H9 (cell line): Measurements from ENCODE around the gene ARFGEF3. TPM values are rescaled to one million over a fixed set of nuclear protein-coding genes. Genes with fewer than 3 reads are reported as not detected.

Experiments used
- DNase-seq: peaks from one replicate; pipeline ENCODE4 v3.0.0-alpha.2; 2017
- H2AFZ ChIP-seq: one replicate; pipeline ENCODE4 v1.6.1; 2013; ENCODE audit warnings: mild to moderate bottlenecking, low read length, control low read depth, moderate library complexity
- H2AK5ac ChIP-seq: 2 replicates; pipeline ENCODE4 v1.6.1; 2013; ENCODE audit warnings: low read length, control low read depth, mixed read lengths; ENCODE audit not compliant: insufficient read length
- H2BK120ac ChIP-seq: one replicate; pipeline ENCODE4 v1.6.1; 2013; ENCODE audit warnings: low read depth, mild to moderate bottlenecking, low read length, control low read depth, inconsistent platforms; ENCODE audit not compliant: poor library complexity, severe bottlenecking
- H2BK12ac ChIP-seq: 2 replicates; pipeline ENCODE4 v1.6.1; 2013; ENCODE audit warnings: low read length, control low read depth, mixed read lengths, low read depth; ENCODE audit not compliant: insufficient read length
- H2BK15ac ChIP-seq: 2 replicates; pipeline ENCODE4 v1.6.1; 2013; ENCODE audit warnings: low read depth, low read length, control low read depth
- H2BK20ac ChIP-seq: one replicate; pipeline ENCODE4 v1.6.1; 2013; ENCODE audit warnings: low read depth, mild to moderate bottlenecking, low read length, control low read depth, inconsistent platforms; ENCODE audit not compliant: poor library complexity, severe bottlenecking
- H2BK5ac ChIP-seq: 2 replicates; pipeline ENCODE4 v1.6.1; 2013; ENCODE audit warnings: low read length, control low read depth, mixed read lengths; ENCODE audit not compliant: insufficient read length
- H3K14ac ChIP-seq: 2 replicates; pipeline ENCODE4 v1.6.1; 2013; ENCODE audit warnings: low read length, control low read depth; ENCODE audit not compliant: insufficient read depth
- H3K18ac ChIP-seq: 2 replicates; pipeline ENCODE4 v1.6.1; 2013; ENCODE audit warnings: low read depth, mild to moderate bottlenecking, mixed read lengths, low read length, control low read depth; ENCODE audit not compliant: insufficient read length
- H3K23ac ChIP-seq: 2 replicates; pipeline ENCODE4 v1.6.1; 2013; ENCODE audit warnings: low read length, control low read depth, mixed read lengths, low read depth; ENCODE audit not compliant: insufficient read length
- H3K23me2 ChIP-seq: 2 replicates; pipeline ENCODE4 v1.6.1; 2013; ENCODE audit warnings: low read depth, mild to moderate bottlenecking, mixed read lengths, low read length, control low read depth; ENCODE audit not compliant: insufficient read length, poor library complexity, severe bottlenecking
- H3K27ac ChIP-seq: 2 replicates; pipeline ENCODE4 v1.5.1; 2013; ENCODE audit warnings: low read length, control low read depth, mixed read lengths, low read depth; ENCODE audit not compliant: insufficient read length
- H3K27me3 ChIP-seq: 2 replicates; pipeline ENCODE4 v1.6.1; 2013; ENCODE audit warnings: low read length, control low read depth, inconsistent platforms; ENCODE audit not compliant: insufficient read depth
- H3K4ac ChIP-seq: 2 replicates; pipeline ENCODE4 v1.6.1; 2013; ENCODE audit warnings: low read depth, mild to moderate bottlenecking, control low read depth, inconsistent platforms, low read length, moderate library complexity
- H3K4me1 ChIP-seq: 2 replicates; pipeline ENCODE4 v1.6.1; 2013; ENCODE audit warnings: low read length, control low read depth, inconsistent platforms; ENCODE audit not compliant: insufficient read depth
- H3K4me2 ChIP-seq: 2 replicates; pipeline ENCODE4 v1.6.1; 2013; ENCODE audit warnings: low read length, control low read depth, mixed read lengths; ENCODE audit not compliant: insufficient read length, insufficient read depth
- H3K56ac ChIP-seq: 2 replicates; pipeline ENCODE4 v1.6.1; 2013; ENCODE audit warnings: low read depth, mild to moderate bottlenecking, mixed read lengths, low read length, control low read depth; ENCODE audit not compliant: insufficient read length
- H3K79me1 ChIP-seq: 2 replicates; pipeline ENCODE4 v1.6.1; 2013; ENCODE audit warnings: low read depth, mild to moderate bottlenecking, moderate library complexity, low read length, control low read depth, inconsistent platforms; ENCODE audit not compliant: insufficient read depth, poor library complexity, severe bottlenecking
- H3K79me2 ChIP-seq: 2 replicates; pipeline ENCODE4 v1.6.1; 2013; ENCODE audit warnings: low read length, control low read depth, inconsistent platforms; ENCODE audit not compliant: insufficient read depth
- H3K9ac ChIP-seq: 2 replicates; pipeline ENCODE4 v1.6.1; 2013; ENCODE audit warnings: low read length, control low read depth, mixed read lengths; ENCODE audit not compliant: insufficient read length; ENCODE audit errors: extremely low read depth
- H3K9me3 ChIP-seq: one replicate; pipeline ENCODE4 v1.6.1; 2013; ENCODE audit warnings: low read depth, low read length, inconsistent platforms; ENCODE audit not compliant: control insufficient read depth
- H3T11ph ChIP-seq: one replicate; pipeline ENCODE4 v1.6.1; 2013; ENCODE audit warnings: mild to moderate bottlenecking, low read length, control low read depth, inconsistent platforms
- H4K20me1 ChIP-seq: one replicate; pipeline ENCODE4 v1.6.1; 2013; ENCODE audit not compliant: control insufficient read depth, insufficient read length, insufficient read depth
- H4K5ac ChIP-seq: 2 replicates; pipeline ENCODE4 v1.6.1; 2013; ENCODE audit warnings: low read depth, mild to moderate bottlenecking, mixed read lengths, low read length, control low read depth; ENCODE audit not compliant: insufficient read length
- H4K8ac ChIP-seq: replicated peaks from 2 replicates; pipeline ENCODE4 v1.6.1; 2013; ENCODE audit warnings: low read length, control low read depth, mixed read lengths, low read depth; ENCODE audit not compliant: insufficient read length
- H4K91ac ChIP-seq: 2 replicates; pipeline ENCODE4 v1.6.1; 2013; ENCODE audit warnings: low read depth, mild to moderate bottlenecking, moderate library complexity, mixed read lengths, low read length, control low read depth; ENCODE audit not compliant: insufficient read length
- H3K27ac Mint-ChIP-seq, 3 experiments: 2 replicates in 2 of 3; 3 replicates in 1 of 3; pipeline ENCODE4 v1.8.0; 2020 to 2021; ENCODE audit warnings: mixed read lengths in 3 of 3, mild to moderate bottlenecking in 1 of 3, moderate library complexity in 1 of 3
- H3K27me3 Mint-ChIP-seq: 2 replicates; pipeline ENCODE4 v1.8.0; 2021; ENCODE audit warnings: low read depth, mild to moderate bottlenecking, moderate library complexity, mixed read lengths
- H3K36me3 Mint-ChIP-seq, 3 experiments: 2 replicates in 2 of 3; 3 replicates in 1 of 3; pipeline ENCODE4 v1.8.0; 2020 to 2021; ENCODE audit warnings: low read depth in 3 of 3, mixed read lengths in 3 of 3; ENCODE audit not compliant: insufficient read depth in 1 of 3
- H3K4me1 Mint-ChIP-seq, 2 experiments: 2 replicates each; pipeline ENCODE4 v1.8.0; 2020; ENCODE audit warnings: mixed read lengths in 2 of 2
- H3K4me3 Mint-ChIP-seq, 2 experiments: 2 replicates in 1 of 2; 3 replicates in 1 of 2; pipeline ENCODE4 v1.8.0; 2020 to 2021; ENCODE audit warnings: mild to moderate bottlenecking in 2 of 2, mixed read lengths in 2 of 2, moderate library complexity in 1 of 2
- H3K9me3 Mint-ChIP-seq, 2 experiments: 2 replicates in 1 of 2; 3 replicates in 1 of 2; pipeline ENCODE4 v1.8.0; 2020; ENCODE audit warnings: mild to moderate bottlenecking in 2 of 2, mixed read lengths in 2 of 2, moderate library complexity in 1 of 2
- CTCF ChIP-seq: fragments of 200-600 bp; sonication (generic); conservative IDR thresholded peaks from 3 replicates; pipeline ENCODE4 v1.8.0; 2021; ENCODE audit warnings: antibody characterized with exemption, mild to moderate bottlenecking
- WGBS: extraction: QIAGEN DNeasy Blood & Tissue Kit; methylation state at CpG from one replicate; pipeline ENCODE4 v1.1.7; 2013; ENCODE audit warnings: missing lambda C conversion rate, low lambda C conversion rate, mixed read lengths; ENCODE audit not compliant: insufficient read length; ENCODE audit errors: extremely low coverage; 5-methylcytosine and 5-hydroxymethylcytosine counted together
- total RNA-seq: library from RNA; stranded (reverse); gene quantifications from 2 replicates; pipeline ENCODE4 v1.2.1, GENCODE V29; 2021

The ARFGEF3 gene
- total RNA-seq, 1 experiment from 2014 or later, result 13.7 TPM

GRCh38 chr6:138129190-138129589, 32.5 kb upstream of the ARFGEF3 start:
- Mint-ChIP-seq H3K9me3 (peaks cover 5% of the 10 kb centered on the region in 2 experiments; a peak in 4 of 5 replicates), H3K27me3 (no peaks in the 10 kb centered on the region; the same call in 1 of the 2 replicates), H3K4me3 (no peak overlapping the region), H3K4me1 (peaks cover 0 to 5% of the 10 kb centered on the region in 2 experiments; a peak in 1 of 4 replicates), H3K36me3 (0 out of 7 replicates have a peak, but pooled peaks cover 0 to 5% (median 0%) of the 10 kb centered on the region in 3 experiments), H3K27ac (no peak overlapping the region; a peak in 1 of 7 replicates)
- H3K4me1 ChIP-seq, result no peaks in the 10 kb centered on the region
- TF ChIP-seq CTCF, result peak; percentile 35; the same call in 1 of the 3 replicates
- no peak overlapping the region for H4K5ac ChIP-seq
- H3K27me3 ChIP-seq, result no peaks in the 10 kb centered on the region
- H3K14ac ChIP-seq, result no peak overlapping the region
- H3K23me2 ChIP-seq, result no peaks in the 10 kb centered on the region
- DNase-seq, result peak; percentile 64
- H2AK5ac ChIP-seq, result no peak overlapping the region
- no peak overlapping the region for H2BK20ac ChIP-seq
- H3K4ac ChIP-seq, result no peak overlapping the region
- no peaks in the 10 kb centered on the region for H3K79me2 ChIP-seq
- no peak overlapping the region for H3T11ph ChIP-seq
- no peaks in the 10 kb centered on the region for H3K79me1 ChIP-seq
- H3K23ac ChIP-seq, result no peak overlapping the region
- H4K91ac ChIP-seq, result no peak overlapping the region
- H2BK120ac ChIP-seq, result no peak overlapping the region
- no peaks in the 10 kb centered on the region for H3K9me3 ChIP-seq
- no peak overlapping the region for H2AFZ ChIP-seq
- H2BK15ac ChIP-seq, result no peak overlapping the region
- no peak overlapping the region for H3K27ac ChIP-seq
- no peaks in the 10 kb centered on the region for H4K20me1 ChIP-seq
- WGBS, result no CpG with 5 or more reads among the region's 8 CpGs
- no peak overlapping the region for H3K9ac ChIP-seq
- H3K56ac ChIP-seq, result no peak overlapping the region
- H4K8ac ChIP-seq, result no peak overlapping the region
- H2BK5ac ChIP-seq, result no peak overlapping the region
- H3K18ac ChIP-seq, result no peak overlapping the region
- H3K4me2 ChIP-seq, result no peak overlapping the region
- no peak overlapping the region for H2BK12ac ChIP-seq
